Measurements from ENCODE around the gene MECP2. TPM values are rescaled to one million over a fixed set of nuclear protein-coding genes. Genes with fewer than 3 reads are reported as not detected.

MECP2 gene
- total RNA-seq, 1 donor from 2014 or later = 25.1 TPM

- no peak for ATAC-seq
These were observed 38.3 kb downstream of the MECP2 start for GRCh38 chrX:154059231-154059630.

GRCh38 chrX:154058214-154058997, 39.1 kb downstream of the MECP2 start:
- no peak for ATAC-seq

- no peak for ATAC-seq
These were observed 39.7 kb downstream of the MECP2 start for GRCh38 chrX:154057791-154058190.

GRCh38 chrX:154056770-154057241, 40.7 kb downstream of the MECP2 start:
- peak; percentile 87 for ATAC-seq

- ATAC-seq = peak; percentile 61
These were observed 46.2 kb downstream of the MECP2 start for GRCh38 chrX:154051201-154051810.

GRCh38 chrX:154050113-154050495, 47.4 kb downstream of the MECP2 start:
- ATAC-seq = no peak

- ATAC-seq = no peak
These were observed 48.1 kb downstream of the MECP2 start for GRCh38 chrX:154049209-154050112.

GRCh38 chrX:154048398-154048797, 49.1 kb downstream of the MECP2 start:
- ATAC-seq = no peak

- ATAC-seq = no peak
These were observed 50.4 kb downstream of the MECP2 start for GRCh38 chrX:154046940-154047610.

- ATAC-seq = peak; percentile 19
These were observed 51.3 kb downstream of the MECP2 start for GRCh38 chrX:154046031-154046781.

- no peak for ATAC-seq
These were observed 53.4 kb downstream of the MECP2 start for GRCh38 chrX:154044091-154044490.

GRCh38 chrX:154043003-154043763, 54.3 kb downstream of the MECP2 start:
- ATAC-seq = no peak

GRCh38 chrX:154040863-154041262, 56.7 kb downstream of the MECP2 start:
- no peak for ATAC-seq

- ATAC-seq = peak; percentile 36
These were observed 57.2 kb downstream of the MECP2 start for GRCh38 chrX:154040307-154040756.

GRCh38 chrX:154039577-154039976, 57.9 kb downstream of the MECP2 start:
- no peak for ATAC-seq

- no peak for ATAC-seq
These were observed 58.9 kb downstream of the MECP2 start for GRCh38 chrX:154038656-154039055.

- ATAC-seq = no peak
These were observed 59.8 kb downstream of the MECP2 start for GRCh38 chrX:154037754-154038153.

- no peak for ATAC-seq
These were observed 61.0 kb downstream of the MECP2 start for GRCh38 chrX:154036513-154036912.

- ATAC-seq = no peak
These were observed 63.7 kb downstream of the MECP2 start for GRCh38 chrX:154033848-154034247.

GRCh38 chrX:154032653-154033052, 64.9 kb downstream of the MECP2 start:
- no peak for ATAC-seq

- no peak for ATAC-seq
These were observed 65.4 kb downstream of the MECP2 start for GRCh38 chrX:154032160-154032559.
